HepG2 (cell line): ENCODE results near the gene POU6F1. TPM values are rescaled to one million over a fixed set of nuclear protein-coding genes. Genes with fewer than 3 reads are reported as not detected.
A peak's percentile ranks its signal among the peaks of the same experiment; 100 is the strongest.

Source experiments
- ARNTL ChIP-seq: sonication (generic); formaldehyde crosslinking; IDR thresholded peaks from 2 replicates; pipeline ENCODE4 v1.4.0; 2020; ENCODE audit warnings: mild to moderate bottlenecking, missing genetic modification reagents
- CBX1 ChIP-seq: IDR thresholded peaks from one replicate; pipeline ENCODE4 v1.6.1; 2016; ENCODE audit warnings: antibody characterized with exemption, low read depth
- CBX5 ChIP-seq: sonication (generic); formaldehyde crosslinking; IDR thresholded peaks from 2 replicates; pipeline ENCODE4 v1.4.0; 2020; ENCODE audit warnings: missing genetic modification reagents, borderline replicate concordance
- FOXK1 ChIP-seq: sonication (generic); formaldehyde crosslinking; IDR thresholded peaks from 2 replicates; pipeline ENCODE4 v1.4.0; 2020; ENCODE audit warnings: low read depth, missing genetic modification reagents, borderline replicate concordance
- FOXK2 ChIP-seq: fragments of 450-650 bp; IDR thresholded peaks from 2 replicates; pipeline ENCODE4 v1.6.1; 2016
- SNAI1 ChIP-seq: sonication (generic); formaldehyde crosslinking; IDR thresholded peaks from 2 replicates; pipeline ENCODE4 v1.5.0; 2020; ENCODE audit warnings: mild to moderate bottlenecking, missing genetic modification reagents, borderline replicate concordance
- TMF1 ChIP-seq: sonication (generic); formaldehyde crosslinking; IDR thresholded peaks from 2 replicates; pipeline ENCODE4 v1.8.1; 2022; ENCODE audit warnings: low read depth, missing genetic modification reagents
- U2AF1 ChIP-seq: fragments of 200-400 bp; formaldehyde crosslinking; optimal IDR thresholded peaks from 2 replicates; pipeline ENCODE3; 2017; ENCODE audit warnings: mild to moderate bottlenecking, low read depth, low read length
- ZFP36 ChIP-seq: fragments of 150-350 bp; IDR thresholded peaks from 2 replicates; pipeline ENCODE4 v1.6.1; 2018; ENCODE audit warnings: borderline replicate concordance, low read length, low read depth; ENCODE audit not compliant: partially characterized antibody
- ZFP82 ChIP-seq: sonication (generic); formaldehyde crosslinking; IDR thresholded peaks from 2 replicates; pipeline ENCODE4 v1.5.1; 2020; ENCODE audit warnings: mild to moderate bottlenecking, missing genetic modification reagents, borderline replicate concordance
- ZFX ChIP-seq: sonication (generic); formaldehyde crosslinking; IDR thresholded peaks from 2 replicates; pipeline ENCODE4 v1.4.0; 2020; ENCODE audit warnings: mild to moderate bottlenecking, low read depth, missing genetic modification reagents, moderate library complexity
- ZNF629 ChIP-seq: sonication (generic); formaldehyde crosslinking; conservative IDR thresholded peaks from 2 replicates; pipeline ENCODE4 v1.5.0; 2020; ENCODE audit warnings: missing genetic modification reagents
- ZNF724P ChIP-seq: sonication (generic); formaldehyde crosslinking; IDR thresholded peaks from 2 replicates; pipeline ENCODE4 v1.8.0; 2022; ENCODE audit warnings: missing genetic modification reagents, borderline replicate concordance
- polyA plus RNA-seq, 8 experiments: library from polyadenylated mRNA; depleted of rRNA in 3 of 8; stranded (reverse) in 7 of 8; unstranded in 1 of 8; fragments of >200 nt; fragmentation: Illumina TruSeq in 4 of 8; extraction: Trizol in 4 of 8; gene quantifications; 2 replicates each; pipeline versions ENCODE4 v1.2.1 to v1.2.3, GENCODE V29; 2011 to 2016; ENCODE audit warnings: low read depth in 4 of 8, missing spikeins in 1 of 8, mixed read lengths in 1 of 8; ENCODE audit not compliant: insufficient read depth in 1 of 8
- total RNA-seq, 5 experiments: library from RNA; depleted of rRNA; stranded (reverse); fragments of >200 nt; fragmentation: Illumina TruSeq; extraction: Trizol; gene quantifications; 2 replicates each; pipeline ENCODE4 v1.2.3, GENCODE V29; 2016; ENCODE audit warnings: low read depth in 1 of 5
- TF ChIP-seq, protein P1 (sequence below): sonication (generic); formaldehyde crosslinking; IDR thresholded peaks from 2 replicates; pipeline ENCODE4 v1.4.0; 2020; ENCODE audit warnings: mild to moderate bottlenecking, missing genetic modification reagents
- TF ChIP-seq, protein P2 (sequence below): sonication (generic); formaldehyde crosslinking; IDR thresholded peaks from 2 replicates; pipeline ENCODE4 v1.8.1; 2023; ENCODE audit warnings: mild to moderate bottlenecking, missing genetic modification reagents
- TF ChIP-seq, protein P3 (sequence below): sonication (generic); formaldehyde crosslinking; IDR thresholded peaks from 2 replicates; pipeline ENCODE4 v1.4.0; 2020; ENCODE audit warnings: low read depth, mild to moderate bottlenecking, missing genetic modification reagents
- TF ChIP-seq, protein P4 (sequence below): sonication (generic); formaldehyde crosslinking; IDR thresholded peaks from 2 replicates; pipeline ENCODE4 v1.4.0; 2020; ENCODE audit warnings: missing genetic modification reagents
- TF ChIP-seq, protein P5 (sequence below): IDR thresholded peaks from 2 replicates; pipeline ENCODE4 v1.6.1; 2016; ENCODE audit warnings: missing biosample characterization, missing genetic modification reagents, low read depth
- TF ChIP-seq, protein P6 (sequence below): sonication (generic); formaldehyde crosslinking; IDR thresholded peaks from 2 replicates; pipeline ENCODE4 v1.5.1; 2020; ENCODE audit warnings: missing genetic modification reagents, mild to moderate bottlenecking, borderline replicate concordance

POU6F1 gene
- total and polyA plus RNA-seq, 2 of the 13 experiments (the other 11 are each of a cell fraction or from before 2014, with no cell fraction given), result 0.48 to 0.51 TPM

DNA sequence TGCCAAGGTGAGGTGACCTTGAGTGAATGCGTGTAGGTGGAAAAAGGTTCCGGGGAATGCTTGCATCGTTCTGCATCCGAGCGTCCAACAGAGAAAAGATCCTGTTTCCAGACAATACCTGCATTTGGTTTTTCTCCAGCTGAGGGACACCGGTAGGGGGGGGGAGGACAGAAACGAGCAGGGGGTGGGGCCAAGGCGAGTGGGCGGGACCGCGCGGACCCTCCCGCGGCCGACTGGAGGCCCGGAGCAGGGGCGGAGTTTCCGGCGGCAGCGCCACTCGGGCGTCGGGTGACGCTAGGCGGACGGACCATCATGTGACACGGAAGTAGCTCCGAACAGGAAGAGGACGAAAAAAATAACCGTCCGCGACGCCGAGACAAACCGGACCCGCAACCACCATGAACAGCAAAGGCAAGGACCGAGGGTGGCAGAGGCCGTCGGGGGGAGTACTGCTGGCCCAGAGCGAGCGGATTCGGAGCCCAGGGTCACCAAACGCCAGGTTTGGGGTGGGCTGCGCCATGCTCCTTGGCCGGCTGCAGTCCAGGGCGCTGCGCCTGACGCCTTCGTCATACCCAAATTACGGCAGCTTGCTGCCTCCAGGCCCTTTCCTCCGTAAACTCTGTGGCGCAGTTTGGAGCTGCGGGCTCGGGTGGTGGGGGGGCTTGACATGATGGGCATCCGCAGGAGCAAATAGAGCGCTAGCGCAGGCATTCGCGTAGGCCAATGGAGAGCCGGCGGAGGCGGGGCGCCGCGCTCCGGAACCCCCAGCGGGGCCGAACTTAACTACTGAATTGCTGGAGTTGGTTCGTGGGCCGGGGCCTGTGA lies 20.9 kb upstream of the POU6F1 start, which contains the start of gene DAZAP2 (continued):
- TF ChIP-seq, protein P1, sequence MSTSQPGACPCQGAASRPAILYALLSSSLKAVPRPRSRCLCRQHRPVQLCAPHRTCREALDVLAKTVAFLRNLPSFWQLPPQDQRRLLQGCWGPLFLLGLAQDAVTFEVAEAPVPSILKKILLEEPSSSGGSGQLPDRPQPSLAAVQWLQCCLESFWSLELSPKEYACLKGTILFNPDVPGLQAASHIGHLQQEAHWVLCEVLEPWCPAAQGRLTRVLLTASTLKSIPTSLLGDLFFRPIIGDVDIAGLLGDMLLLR (CRISPR knock-in tag), result peak; percentile 53; the same call in 1 of the 2 replicates
- TF ChIP-seq ARNTL (CRISPR knock-in tag), result no peak; the same call in 1 of the 2 replicates
- TF ChIP-seq ZNF724P (CRISPR knock-in tag), result peak; percentile 52; the same call in 1 of the 2 replicates
- TF ChIP-seq ZFP36, result no peak
- 0 out of 2 replicates have a peak, but pooled peaks have one; percentile 8 for TF ChIP-seq FOXK1 (CRISPR knock-in tag)
- no peak for TF ChIP-seq ZFP82 (CRISPR knock-in tag)
- TF ChIP-seq FOXK2, result no peak
- no peak for TF ChIP-seq ZNF629
- TF ChIP-seq, protein P2, sequence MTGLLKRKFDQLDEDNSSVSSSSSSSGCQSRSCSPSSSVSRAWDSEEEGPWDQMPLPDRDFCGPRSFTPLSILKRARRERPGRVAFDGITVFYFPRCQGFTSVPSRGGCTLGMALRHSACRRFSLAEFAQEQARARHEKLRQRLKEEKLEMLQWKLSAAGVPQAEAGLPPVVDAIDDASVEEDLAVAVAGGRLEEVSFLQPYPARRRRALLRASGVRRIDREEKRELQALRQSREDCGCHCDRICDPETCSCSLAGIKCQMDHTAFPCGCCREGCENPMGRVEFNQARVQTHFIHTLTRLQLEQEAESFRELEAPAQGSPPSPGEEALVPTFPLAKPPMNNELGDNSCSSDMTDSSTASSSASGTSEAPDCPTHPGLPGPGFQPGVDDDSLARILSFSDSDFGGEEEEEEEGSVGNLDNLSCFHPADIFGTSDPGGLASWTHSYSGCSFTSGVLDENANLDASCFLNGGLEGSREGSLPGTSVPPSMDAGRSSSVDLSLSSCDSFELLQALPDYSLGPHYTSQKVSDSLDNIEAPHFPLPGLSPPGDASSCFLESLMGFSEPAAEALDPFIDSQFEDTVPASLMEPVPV (CRISPR knock-in tag), result peak; percentile 12; the same call in 1 of the 2 replicates
- TF ChIP-seq, protein P3, sequence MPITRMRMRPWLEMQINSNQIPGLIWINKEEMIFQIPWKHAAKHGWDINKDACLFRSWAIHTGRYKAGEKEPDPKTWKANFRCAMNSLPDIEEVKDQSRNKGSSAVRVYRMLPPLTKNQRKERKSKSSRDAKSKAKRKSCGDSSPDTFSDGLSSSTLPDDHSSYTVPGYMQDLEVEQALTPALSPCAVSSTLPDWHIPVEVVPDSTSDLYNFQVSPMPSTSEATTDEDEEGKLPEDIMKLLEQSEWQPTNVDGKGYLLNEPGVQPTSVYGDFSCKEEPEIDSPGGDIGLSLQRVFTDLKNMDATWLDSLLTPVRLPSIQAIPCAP (CRISPR knock-in tag), result 0 out of 2 replicates have a peak, but pooled peaks have one; percentile 66
- TF ChIP-seq CBX1, result no peak
- TF ChIP-seq, protein P4, sequence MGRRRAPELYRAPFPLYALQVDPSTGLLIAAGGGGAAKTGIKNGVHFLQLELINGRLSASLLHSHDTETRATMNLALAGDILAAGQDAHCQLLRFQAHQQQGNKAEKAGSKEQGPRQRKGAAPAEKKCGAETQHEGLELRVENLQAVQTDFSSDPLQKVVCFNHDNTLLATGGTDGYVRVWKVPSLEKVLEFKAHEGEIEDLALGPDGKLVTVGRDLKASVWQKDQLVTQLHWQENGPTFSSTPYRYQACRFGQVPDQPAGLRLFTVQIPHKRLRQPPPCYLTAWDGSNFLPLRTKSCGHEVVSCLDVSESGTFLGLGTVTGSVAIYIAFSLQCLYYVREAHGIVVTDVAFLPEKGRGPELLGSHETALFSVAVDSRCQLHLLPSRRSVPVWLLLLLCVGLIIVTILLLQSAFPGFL, result no peak
- TF ChIP-seq, protein P5, sequence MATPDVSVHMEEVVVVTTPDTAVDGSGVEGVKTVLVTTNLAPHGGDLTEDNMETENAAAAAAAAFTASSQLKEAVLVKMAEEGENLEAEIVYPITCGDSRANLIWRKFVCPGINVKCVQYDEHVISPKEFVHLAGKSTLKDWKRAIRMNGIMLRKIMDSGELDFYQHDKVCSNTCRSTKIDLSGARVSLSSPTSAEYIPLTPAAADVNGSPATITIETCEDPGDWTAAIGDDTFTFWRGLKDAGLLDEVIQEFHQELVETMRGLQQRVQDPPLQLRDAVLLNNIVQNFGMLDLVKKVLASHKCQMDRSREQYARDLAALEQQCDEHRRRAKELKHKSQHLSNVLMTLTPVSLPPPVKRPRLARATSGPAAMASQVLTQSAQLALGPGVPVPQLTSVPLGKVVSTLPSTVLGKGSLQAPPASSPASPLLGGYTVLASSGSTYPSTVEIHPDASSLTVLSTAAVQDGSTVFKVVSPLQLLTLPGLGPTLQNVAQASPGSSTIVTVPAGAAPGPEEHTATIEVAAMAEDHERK, result peak; percentile 77
- TF ChIP-seq ZFX, result peak; percentile 50
- TF ChIP-seq, protein P6, sequence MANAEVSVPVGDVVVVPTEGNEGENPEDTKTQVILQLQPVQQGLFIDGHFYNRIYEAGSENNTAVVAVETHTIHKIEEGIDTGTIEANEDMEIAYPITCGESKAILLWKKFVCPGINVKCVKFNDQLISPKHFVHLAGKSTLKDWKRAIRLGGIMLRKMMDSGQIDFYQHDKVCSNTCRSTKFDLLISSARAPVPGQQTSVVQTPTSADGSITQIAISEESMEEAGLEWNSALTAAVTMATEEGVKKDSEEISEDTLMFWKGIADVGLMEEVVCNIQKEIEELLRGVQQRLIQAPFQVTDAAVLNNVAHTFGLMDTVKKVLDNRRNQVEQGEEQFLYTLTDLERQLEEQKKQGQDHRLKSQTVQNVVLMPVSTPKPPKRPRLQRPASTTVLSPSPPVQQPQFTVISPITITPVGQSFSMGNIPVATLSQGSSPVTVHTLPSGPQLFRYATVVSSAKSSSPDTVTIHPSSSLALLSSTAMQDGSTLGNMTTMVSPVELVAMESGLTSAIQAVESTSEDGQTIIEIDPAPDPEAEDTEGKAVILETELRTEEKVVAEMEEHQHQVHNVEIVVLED (CRISPR knock-in tag), result peak; percentile 93
- peak; percentile 56 for TF ChIP-seq U2AF1
- TF ChIP-seq CBX5 (CRISPR knock-in tag), result no peak
- TF ChIP-seq SNAI1 (CRISPR knock-in tag), result no peak
- no peak for TF ChIP-seq TMF1
